ENCODE results near the gene RBCK1.
A peak's percentile ranks its signal among the peaks of the same experiment; 100 is the strongest.
"Not testable (repeated sequence)": the region's sequence is repeated elsewhere in the genome, so short reads cannot be mapped to it uniquely, and the experiment has no call there.

Gene RBCK1

GRCh38 chr20:438571-439469 lies 30.7 kb downstream of the RBCK1 start:
- peak; percentile 83 for DNase-seq

- DNase-seq = no peak
Measured at GRCh38 chr20:440148-440547, 32.0 kb downstream of the RBCK1 start.

- no peak for DNase-seq
Measured at GRCh38 chr20:440636-441035, 32.5 kb downstream of the RBCK1 start.

GRCh38 chr20:443223-443775 lies 35.2 kb downstream of the RBCK1 start:
- DNase-seq = no peak

GRCh38 chr20:444117-444516 lies 36.0 kb downstream of the RBCK1 start:
- DNase-seq = no peak

- DNase-seq = no peak
Measured at GRCh38 chr20:444862-445426, 36.8 kb downstream of the RBCK1 start.

- DNase-seq = no peak
Measured at GRCh38 chr20:445514-446336, 37.6 kb downstream of the RBCK1 start.

- not testable (repeated sequence) for DNase-seq
Measured at GRCh38 chr20:452021-452420, 43.9 kb downstream of the RBCK1 start.

- DNase-seq = no peak
Measured at GRCh38 chr20:454951-455350, 46.9 kb downstream of the RBCK1 start.

GRCh38 chr20:458776-459175 lies 50.7 kb downstream of the RBCK1 start:
- no peak for DNase-seq

GRCh38 chr20:460180-460579 lies 52.1 kb downstream of the RBCK1 start:
- no peak for DNase-seq

GRCh38 chr20:460707-461106 lies 52.6 kb downstream of the RBCK1 start:
- DNase-seq = no peak

- DNase-seq = peak; percentile 83
Measured at GRCh38 chr20:461254-462198, 53.4 kb downstream of the RBCK1 start.

GRCh38 chr20:462199-462991 lies 54.3 kb downstream of the RBCK1 start, which contains the start of gene TBC1D20:
Gene TBC1D20, minus strand, starts transcription at chr20:462533. Its CDS starts 128 bp downstream, at chr20:462405.
- peak; percentile 94 for DNase-seq

GRCh38 chr20:467755-468154 lies 59.7 kb downstream of the RBCK1 start:
- no peak for DNase-seq

GRCh38 chr20:469746-470490 lies 61.8 kb downstream of the RBCK1 start:
- no peak for DNase-seq

- DNase-seq = no peak
Measured at GRCh38 chr20:472137-472846, 64.2 kb downstream of the RBCK1 start.

- no peak for DNase-seq
Measured at GRCh38 chr20:472889-473292, 64.8 kb downstream of the RBCK1 start.

GRCh38 chr20:474581-474980 lies 66.5 kb downstream of the RBCK1 start:
- DNase-seq = no peak

Data from activated effector memory CD4-positive, alpha-beta T cell treated with anti-CD3 and anti-CD28 coated beads, Interleukin-2, amount 50 U/mL, for 16 hours (primary cell).